Sigmoid colon (tissue), 3 donors: ENCODE results near the gene HSD11B2.

Experiments
- CTCF ChIP-seq, 4 experiments: fragments of 450-650 bp in 3 of 4; fragments of 200-600 bp in 1 of 4; IDR thresholded peaks; one replicate each; pipeline ENCODE4 v1.5.1; 2016 to 2019; ENCODE audit warnings: antibody characterized with exemption in 4 of 4, mild to moderate bottlenecking in 3 of 4, moderate library complexity in 2 of 4
- POLR2A ChIP-seq, 2 donors: fragments of 450-650 bp; IDR thresholded peaks; one replicate each; pipeline ENCODE4 v1.6.1; 2016; ENCODE audit warnings: antibody characterized with exemption in 2 of 2, mild to moderate bottlenecking in 2 of 2, moderate library complexity in 2 of 2

GRCh38 chr16:67429799-67430503, 970 bp upstream of the HSD11B2 start:
- TF ChIP-seq POLR2A (IDR thresholded peaks at IDR 0.05), result peak in 1 of 2 donors; percentile 60
- no peak for TF ChIP-seq CTCF (IDR thresholded peaks at IDR 0.05)
